HuH-7 (cell line): ENCODE measurements around the gene AVPR1A.

ENCODE experiments used
- DNase-seq: peaks from one replicate; pipeline ENCODE4 v3.0.0; 2011; ENCODE audit warnings: low spot score

Gene AVPR1A

DNA sequence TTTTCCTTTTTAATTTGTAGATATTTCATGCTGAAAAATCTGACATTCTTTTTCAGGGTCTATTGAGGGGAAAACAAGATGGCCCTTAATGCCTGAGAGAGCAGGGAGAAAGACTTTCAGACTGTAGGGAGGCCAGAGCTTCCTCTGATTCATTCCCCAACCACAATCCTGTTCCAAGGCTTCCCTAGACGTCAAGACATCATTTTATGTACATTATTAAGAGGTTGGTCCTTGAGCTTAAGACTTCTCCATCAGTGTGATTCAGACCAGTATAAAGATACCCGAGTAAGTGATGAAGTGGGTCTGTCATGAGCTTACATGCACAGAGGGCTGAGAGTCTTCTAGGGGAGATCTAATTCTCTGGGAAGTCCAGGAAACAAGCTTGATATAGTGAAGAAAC, 57.3 kb downstream of the AVPR1A start:
- no peak for DNase-seq

DNA sequence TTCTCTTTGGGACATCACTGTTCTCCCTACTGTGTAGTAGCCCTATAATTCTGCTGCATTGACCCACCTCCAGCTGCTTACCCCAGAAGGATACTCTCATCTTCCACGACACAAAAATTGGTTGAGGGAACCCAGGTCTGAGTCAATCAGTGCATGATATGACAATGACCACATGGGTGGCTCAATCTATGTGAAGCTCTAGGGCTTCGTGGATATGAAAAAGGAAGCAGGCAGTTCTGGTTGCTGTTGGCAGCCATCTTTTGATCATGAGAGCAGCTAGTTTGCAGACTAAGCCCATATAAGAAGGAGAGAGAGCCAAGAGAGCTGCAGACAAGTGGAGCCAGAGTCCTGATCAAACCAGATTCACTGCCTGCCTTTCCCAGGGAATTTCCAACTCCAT, 57.9 kb downstream of the AVPR1A start:
- no peak for DNase-seq
